Gastrocnemius medialis (tissue), 4 donors: ENCODE data around the gene NOBOX.

Experiments used
- CTCF ChIP-seq, 5 experiments: fragments of 450-650 bp in 3 of 5; fragments of 200-600 bp in 2 of 5; sonication (generic) in 2 of 5; IDR thresholded peaks in 4 of 5; conservative IDR thresholded peaks in 1 of 5; 1 replicate in 4 of 5; 2 replicates in 1 of 5; pipeline ENCODE4 v1.5.1; 2016 to 2019; ENCODE audit warnings: antibody characterized with exemption in 5 of 5, mild to moderate bottlenecking in 3 of 5, moderate library complexity in 3 of 5
- POLR2A ChIP-seq, 2 donors: fragments of 450-650 bp; IDR thresholded peaks; one replicate each; pipeline ENCODE4 v1.6.1; 2017; ENCODE audit warnings: antibody characterized with exemption in 2 of 2, mild to moderate bottlenecking in 2 of 2, moderate library complexity in 2 of 2

- TF ChIP-seq CTCF (IDR thresholded peaks at IDR 0.05 in 4 of 5, conservative IDR thresholded peaks at IDR 0.05 in 1 of 5) (no peak), POLR2A (IDR thresholded peaks at IDR 0.05) (no peak)
Measured at GRCh38 chr7:144410441-144410840, 6.9 kb upstream of the NOBOX start.
